GM12878 (cell line): ENCODE results near the gene AGBL3.

Experiments
- CEBPB ChIP-seq, 2 experiments: fragments of 150-350 bp in 1 of 2; IDR thresholded peaks; 2 replicates each; pipeline ENCODE4 v1.6.1; 2012 to 2014; ENCODE audit warnings: low read depth in 2 of 2, low read length in 2 of 2, borderline replicate concordance in 1 of 2, inconsistent platforms in 1 of 2
- CTCF ChIP-seq, 3 experiments: IDR thresholded peaks in 2 of 3; conservative IDR thresholded peaks in 1 of 3; 2 replicates each; pipeline ENCODE4 v1.5.1; 2011; ENCODE audit warnings: low read depth in 3 of 3, low read length in 3 of 3, mild to moderate bottlenecking in 3 of 3, control low read depth in 2 of 3, moderate library complexity in 2 of 3, inconsistent platforms in 1 of 3, mixed read lengths in 1 of 3; ENCODE audit not compliant: control insufficient read depth in 2 of 3, insufficient read depth in 1 of 3; ENCODE audit errors: extremely low read depth in 1 of 3
- MXI1 ChIP-seq: fragments of 150-350 bp; IDR thresholded peaks from 2 replicates; pipeline ENCODE4 v1.6.1; 2011; ENCODE audit warnings: low read depth, mild to moderate bottlenecking, inconsistent platforms, low read length, improper control_type of control experiment
- MYC ChIP-seq: IDR thresholded peaks from 2 replicates; pipeline ENCODE4 v1.6.1; 2011; ENCODE audit warnings: mild to moderate bottlenecking, low read length, moderate library complexity, inconsistent platforms; ENCODE audit not compliant: insufficient read depth, insufficient replicate concordance, insufficient read length, severe bottlenecking
- NFIC ChIP-seq: IDR thresholded peaks from 2 replicates; pipeline ENCODE4 v1.6.1; 2012; ENCODE audit warnings: low read depth, mild to moderate bottlenecking, inconsistent platforms, low read length, moderate library complexity
- POLR2A ChIP-seq: IDR thresholded peaks from 2 replicates; pipeline ENCODE4 v1.6.1; 2011; ENCODE audit warnings: low read depth, mild to moderate bottlenecking, low read length
- TCF7 ChIP-seq: IDR thresholded peaks from 2 replicates; pipeline ENCODE4 v1.6.1; 2014; ENCODE audit warnings: antibody characterized with exemption, borderline replicate concordance
- ZSCAN29 ChIP-seq: fragments of 450-650 bp; IDR thresholded peaks from 2 replicates; pipeline ENCODE4 v1.6.1; 2017; ENCODE audit warnings: mild to moderate bottlenecking, moderate library complexity
- TF ChIP-seq, protein P1 (sequence below): fragments of 450-650 bp; IDR thresholded peaks from 2 replicates; pipeline ENCODE4 v1.6.1; 2017; ENCODE audit warnings: antibody characterized with exemption, mild to moderate bottlenecking, moderate library complexity
- TF ChIP-seq, protein P2 (sequence below): IDR thresholded peaks from 2 replicates; pipeline ENCODE4 v1.6.1; 2012; ENCODE audit warnings: low read depth, low read length, improper control_type of control experiment

DNA sequence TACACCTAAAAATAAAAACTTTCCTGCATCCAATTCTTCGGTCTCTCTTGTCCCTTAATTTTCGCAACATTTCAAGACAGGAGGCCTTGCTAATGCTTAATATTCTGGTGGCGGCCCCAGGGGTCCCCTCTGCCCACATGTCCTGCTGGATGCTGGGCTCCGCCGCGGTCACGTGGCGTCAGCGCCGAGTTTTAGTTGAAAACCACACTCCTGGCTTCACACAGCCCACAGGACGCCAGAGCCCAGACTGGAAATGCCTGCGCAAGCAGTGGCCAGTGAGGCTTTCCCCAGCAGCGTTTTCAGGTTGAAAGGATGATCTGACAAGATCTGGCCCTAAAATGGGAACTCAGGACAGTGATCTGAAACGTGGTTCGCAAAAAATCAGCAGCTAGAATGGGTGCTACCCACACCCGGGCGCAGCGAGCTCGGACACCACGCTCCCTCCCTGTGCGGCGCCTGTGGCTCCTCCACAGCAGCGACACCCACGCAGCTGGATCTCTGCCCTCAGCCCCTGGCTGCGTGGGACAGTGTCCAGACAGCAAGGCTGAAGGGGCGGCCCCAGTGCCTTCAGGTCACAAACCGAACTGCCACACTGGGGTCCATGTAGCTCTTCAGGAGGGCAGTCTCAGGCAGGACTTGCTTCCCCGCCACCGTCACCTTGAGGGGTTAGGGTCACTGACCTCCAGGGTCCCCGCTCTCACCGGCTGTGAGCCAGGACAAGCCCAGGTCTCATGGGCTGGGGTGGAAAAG is 195.8 kb downstream of the AGBL3 start:
- TF ChIP-seq, protein P1, sequence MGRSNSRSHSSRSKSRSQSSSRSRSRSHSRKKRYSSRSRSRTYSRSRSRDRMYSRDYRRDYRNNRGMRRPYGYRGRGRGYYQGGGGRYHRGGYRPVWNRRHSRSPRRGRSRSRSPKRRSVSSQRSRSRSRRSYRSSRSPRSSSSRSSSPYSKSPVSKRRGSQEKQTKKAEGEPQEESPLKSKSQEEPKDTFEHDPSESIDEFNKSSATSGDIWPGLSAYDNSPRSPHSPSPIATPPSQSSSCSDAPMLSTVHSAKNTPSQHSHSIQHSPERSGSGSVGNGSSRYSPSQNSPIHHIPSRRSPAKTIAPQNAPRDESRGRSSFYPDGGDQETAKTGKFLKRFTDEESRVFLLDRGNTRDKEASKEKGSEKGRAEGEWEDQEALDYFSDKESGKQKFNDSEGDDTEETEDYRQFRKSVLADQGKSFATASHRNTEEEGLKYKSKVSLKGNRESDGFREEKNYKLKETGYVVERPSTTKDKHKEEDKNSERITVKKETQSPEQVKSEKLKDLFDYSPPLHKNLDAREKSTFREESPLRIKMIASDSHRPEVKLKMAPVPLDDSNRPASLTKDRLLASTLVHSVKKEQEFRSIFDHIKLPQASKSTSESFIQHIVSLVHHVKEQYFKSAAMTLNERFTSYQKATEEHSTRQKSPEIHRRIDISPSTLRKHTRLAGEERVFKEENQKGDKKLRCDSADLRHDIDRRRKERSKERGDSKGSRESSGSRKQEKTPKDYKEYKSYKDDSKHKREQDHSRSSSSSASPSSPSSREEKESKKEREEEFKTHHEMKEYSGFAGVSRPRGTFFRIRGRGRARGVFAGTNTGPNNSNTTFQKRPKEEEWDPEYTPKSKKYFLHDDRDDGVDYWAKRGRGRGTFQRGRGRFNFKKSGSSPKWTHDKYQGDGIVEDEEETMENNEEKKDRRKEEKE = no peak
- TF ChIP-seq CEBPB (IDR thresholded peaks at IDR 0.05; ENCODE audit: borderline replicate concordance in 1 of 2, low read depth in 2 of 2, low read length in 2 of 2) (no peak), MYC (no peak), CTCF (IDR thresholded peaks at IDR 0.05 in 2 of 3, conservative IDR thresholded peaks at IDR 0.05 in 1 of 3; ENCODE audit: control insufficient read depth in 2 of 3, extremely low read depth in 1 of 3, insufficient read depth in 1 of 3, low read depth in 3 of 3, low read length in 3 of 3) (no peak), TCF7 (no peak), POLR2A (peak; percentile 45), NFIC (no peak), ZSCAN29 (no peak), MXI1 (no peak)
- TF ChIP-seq, protein P2, sequence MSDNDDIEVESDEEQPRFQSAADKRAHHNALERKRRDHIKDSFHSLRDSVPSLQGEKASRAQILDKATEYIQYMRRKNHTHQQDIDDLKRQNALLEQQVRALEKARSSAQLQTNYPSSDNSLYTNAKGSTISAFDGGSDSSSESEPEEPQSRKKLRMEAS = no peak
